K562 (cell line): ENCODE measurements around the gene GNG3.

Source experiments
- C11orf30 ChIP-seq: fragments of 450-650 bp; IDR thresholded peaks from 2 replicates; pipeline ENCODE4 v1.6.1; 2016; ENCODE audit warnings: low read depth, mild to moderate bottlenecking
- CTCF ChIP-seq, 3 experiments: IDR thresholded peaks in 2 of 3; conservative IDR thresholded peaks in 1 of 3; 2 replicates each; pipeline ENCODE4 v1.5.1; 2011 to 2012; ENCODE audit warnings: low read length in 3 of 3, mild to moderate bottlenecking in 3 of 3, control low read depth in 2 of 3, improper control_type of control experiment in 1 of 3, inconsistent platforms in 1 of 3, low read depth in 1 of 3, mixed read lengths in 1 of 3, moderate library complexity in 1 of 3; ENCODE audit not compliant: insufficient read depth in 2 of 3
- MAFK ChIP-seq: IDR thresholded peaks from 2 replicates; pipeline ENCODE4 v1.6.1; 2011; ENCODE audit warnings: low read length, improper control_type of control experiment
- TGIF2 ChIP-seq: sonication (generic); formaldehyde crosslinking; IDR thresholded peaks from 2 replicates; pipeline ENCODE4 v1.8.1; 2022; ENCODE audit warnings: mild to moderate bottlenecking, missing genetic modification reagents, moderate library complexity
- ZFP36 ChIP-seq: fragments of 150-350 bp; IDR thresholded peaks from 2 replicates; pipeline ENCODE4 v1.6.1; 2018; ENCODE audit warnings: low read length, low read depth; ENCODE audit not compliant: partially characterized antibody
- ZNF12 ChIP-seq: sonication (generic); formaldehyde crosslinking; IDR thresholded peaks from 2 replicates; pipeline ENCODE4 v1.4.0; 2020; ENCODE audit warnings: mild to moderate bottlenecking, missing genetic modification reagents
- ZNF217 ChIP-seq: sonication (generic); formaldehyde crosslinking; IDR thresholded peaks from 2 replicates; pipeline ENCODE4 v1.8.0; 2022; ENCODE audit warnings: mild to moderate bottlenecking, missing genetic modification reagents

DNA sequence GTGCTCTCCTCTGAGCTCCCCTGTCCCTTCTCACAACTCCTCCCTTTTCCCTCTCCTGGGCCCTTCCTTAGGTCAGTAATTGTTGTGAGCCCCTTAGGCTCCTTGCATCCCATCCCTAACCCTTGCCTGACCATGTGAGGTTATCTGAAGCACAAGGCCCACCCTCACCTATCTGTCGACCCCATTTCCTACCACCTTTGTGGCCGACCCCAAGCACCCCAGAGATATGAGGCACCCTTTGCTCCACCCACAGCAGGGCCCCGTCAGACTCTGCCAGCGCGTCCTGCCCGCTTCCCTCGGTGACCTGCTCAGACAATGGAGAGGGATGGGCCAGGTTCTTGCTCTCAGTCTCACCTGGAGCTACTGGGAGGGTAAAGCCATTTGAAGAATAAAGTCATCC is 1.3 kb downstream of the GNG3 start:
- TF ChIP-seq CTCF (IDR thresholded peaks at IDR 0.05 in 2 of 3, conservative IDR thresholded peaks at IDR 0.05 in 1 of 3; ENCODE audit: insufficient read depth in 2 of 3, low read depth in 1 of 3, low read length in 3 of 3) (no peak), ZFP36 (no peak), TGIF2 (CRISPR knock-in tag) (no peak), C11orf30 (no peak), MAFK (no peak), ZNF12 (no peak), ZNF217 (CRISPR knock-in tag) (no peak)
